Activated gamma-delta T cell treated with Interleukin-2 at 50 U/mL for 16 hours (primary cell): ENCODE data around the gene KLC1.

Experiments
- DNase-seq: peaks from one replicate; pipeline ENCODE4 v3.0.0-alpha.2; 2020

The KLC1 gene

GRCh38 chr14:103693515-103693914 is 64.5 kb downstream of the KLC1 start:
- no peak for DNase-seq

GRCh38 chr14:103694572-103695026 is 65.6 kb downstream of the KLC1 start:
- DNase-seq: no peak

- no peak for DNase-seq
Observed at GRCh38 chr14:103695296-103696069, 66.5 kb downstream of the KLC1 start.

- no peak for DNase-seq
Observed at GRCh38 chr14:103696070-103696402, 67.0 kb downstream of the KLC1 start.

- DNase-seq: no peak
Observed at GRCh38 chr14:103696466-103697071, 67.6 kb downstream of the KLC1 start.

GRCh38 chr14:103697206-103697602 is 68.2 kb downstream of the KLC1 start:
- no peak for DNase-seq

- no peak for DNase-seq
Observed at GRCh38 chr14:103697603-103698379, 68.8 kb downstream of the KLC1 start.

- no peak for DNase-seq
Observed at GRCh38 chr14:103698380-103699260, 69.6 kb downstream of the KLC1 start.

GRCh38 chr14:103699261-103699661 is 70.2 kb downstream of the KLC1 start:
- no peak for DNase-seq

- no peak for DNase-seq
Observed at GRCh38 chr14:103699901-103700752, 71.1 kb downstream of the KLC1 start.

GRCh38 chr14:103700753-103701490 is 71.9 kb downstream of the KLC1 start:
- no peak for DNase-seq

GRCh38 chr14:103702095-103702494 is 73.1 kb downstream of the KLC1 start:
- no peak for DNase-seq

- DNase-seq: no peak
Observed at GRCh38 chr14:103702497-103703432, 73.8 kb downstream of the KLC1 start.

- no peak for DNase-seq
Observed at GRCh38 chr14:103703433-103704385, 74.7 kb downstream of the KLC1 start.

- no peak for DNase-seq
Observed at GRCh38 chr14:103704708-103705107, 75.7 kb downstream of the KLC1 start.

- DNase-seq: no peak
Observed at GRCh38 chr14:103705118-103705503, 76.1 kb downstream of the KLC1 start.

GRCh38 chr14:103705504-103706284 is 76.7 kb downstream of the KLC1 start:
- no peak for DNase-seq
